Fibroblast of the aortic adventitia (primary cell): Measurements from ENCODE around the gene MRPL41. TPM values are rescaled to one million over a fixed set of nuclear protein-coding genes. Genes with fewer than 3 reads are reported as not detected.

Source experiments
- DNase-seq: peaks from one replicate; pipeline ENCODE4 v3.0.0-alpha.2; 2010; ENCODE audit warnings: low read depth
- H3K4me3 ChIP-seq: 2 replicates; pipeline ENCODE4 v1.5.1; 2011; ENCODE audit warnings: low read depth, mild to moderate bottlenecking, control low read depth, low read length, moderate library complexity
- total RNA-seq: library from RNA; depleted of rRNA; stranded (reverse); fragments of >200 nt; gene quantifications from 2 replicates; pipeline ENCODE4 v1.2.3, GENCODE V29; 2012; ENCODE audit warnings: low replicate concordance
- TF ChIP-seq, protein P1 (sequence below): IDR thresholded peaks from 2 replicates; pipeline ENCODE4 v1.5.1; 2011; ENCODE audit warnings: mild to moderate bottlenecking, low read length, control low read depth, inconsistent platforms; ENCODE audit not compliant: insufficient read depth

MRPL41 gene
- total RNA-seq, 1 donor: 27.7 TPM

- no peak for DNase-seq
- H3K4me3 ChIP-seq: no peak overlapping the region
- TF ChIP-seq, protein P1, sequence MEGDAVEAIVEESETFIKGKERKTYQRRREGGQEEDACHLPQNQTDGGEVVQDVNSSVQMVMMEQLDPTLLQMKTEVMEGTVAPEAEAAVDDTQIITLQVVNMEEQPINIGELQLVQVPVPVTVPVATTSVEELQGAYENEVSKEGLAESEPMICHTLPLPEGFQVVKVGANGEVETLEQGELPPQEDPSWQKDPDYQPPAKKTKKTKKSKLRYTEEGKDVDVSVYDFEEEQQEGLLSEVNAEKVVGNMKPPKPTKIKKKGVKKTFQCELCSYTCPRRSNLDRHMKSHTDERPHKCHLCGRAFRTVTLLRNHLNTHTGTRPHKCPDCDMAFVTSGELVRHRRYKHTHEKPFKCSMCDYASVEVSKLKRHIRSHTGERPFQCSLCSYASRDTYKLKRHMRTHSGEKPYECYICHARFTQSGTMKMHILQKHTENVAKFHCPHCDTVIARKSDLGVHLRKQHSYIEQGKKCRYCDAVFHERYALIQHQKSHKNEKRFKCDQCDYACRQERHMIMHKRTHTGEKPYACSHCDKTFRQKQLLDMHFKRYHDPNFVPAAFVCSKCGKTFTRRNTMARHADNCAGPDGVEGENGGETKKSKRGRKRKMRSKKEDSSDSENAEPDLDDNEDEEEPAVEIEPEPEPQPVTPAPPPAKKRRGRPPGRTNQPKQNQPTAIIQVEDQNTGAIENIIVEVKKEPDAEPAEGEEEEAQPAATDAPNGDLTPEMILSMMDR: no peak
These were observed 29.9 kb downstream of the MRPL41 start for GRCh38 chr9:137581361-137582285.

DNA sequence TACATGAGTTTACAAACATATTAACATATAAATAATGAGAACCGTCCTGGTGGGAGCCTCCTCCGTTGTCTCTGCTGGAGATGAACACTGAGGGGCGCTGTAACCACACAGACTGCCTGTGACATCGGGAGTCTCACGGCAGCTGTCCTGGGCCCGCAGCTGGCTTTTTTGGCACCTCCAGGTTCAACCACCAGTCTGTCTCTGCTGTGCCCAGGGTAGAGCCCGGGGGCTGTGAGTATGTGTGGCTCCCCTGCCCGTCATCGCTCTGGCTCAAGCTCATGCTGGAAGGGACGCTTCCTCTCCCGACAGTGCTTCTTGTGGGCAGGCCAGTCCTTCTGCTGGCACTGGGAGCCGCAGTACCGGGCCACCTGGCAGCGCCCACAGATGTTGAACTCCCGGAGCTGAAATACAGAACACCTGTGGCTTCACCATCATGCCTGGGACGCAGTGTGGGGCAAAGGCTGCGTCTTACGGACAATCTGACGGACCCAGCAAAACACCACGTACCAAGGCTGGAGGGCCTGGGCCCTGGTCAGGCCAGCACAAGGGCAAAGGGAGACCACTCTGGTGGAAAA lies 30.7 kb downstream of the MRPL41 start:
- TF ChIP-seq, protein P1: peak; percentile 16
- no peak for DNase-seq

GRCh38 chr9:137583347-137583746 lies 31.7 kb downstream of the MRPL41 start:
- TF ChIP-seq, protein P1: no peak
- DNase-seq: no peak
- no peak overlapping the region for H3K4me3 ChIP-seq

More for the DNA sequence above, 30.7 kb downstream of the MRPL41 start:
- H3K4me3 ChIP-seq: no peak overlapping the region

GRCh38 chr9:137583957-137584356 lies 32.3 kb downstream of the MRPL41 start:
- TF ChIP-seq, protein P1: no peak
- no peak for DNase-seq
- H3K4me3 ChIP-seq: no peak overlapping the region

DNA sequence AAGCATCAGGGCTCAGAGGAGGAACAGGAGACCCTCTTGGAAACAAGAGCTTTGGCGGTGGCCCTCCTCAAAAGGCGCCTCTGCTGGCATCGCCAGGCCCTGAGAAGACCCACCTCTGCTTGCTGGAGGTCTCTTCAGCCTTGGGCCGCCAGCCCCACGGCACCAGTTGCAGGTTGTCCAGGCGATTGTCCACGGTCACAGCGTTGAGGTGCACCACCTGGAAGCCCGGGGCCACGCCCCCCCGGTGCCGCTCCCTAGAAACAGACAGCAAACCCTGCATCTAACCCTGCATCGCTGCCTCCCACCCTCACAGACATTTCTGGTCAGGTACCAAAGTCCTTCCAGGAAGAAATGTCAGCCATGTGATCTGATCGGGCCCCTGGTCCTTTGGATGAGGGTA lies 35.2 kb downstream of the MRPL41 start:
- no peak for DNase-seq
- TF ChIP-seq, protein P1: no peak
- H3K4me3 ChIP-seq: no peak overlapping the region

DNA sequence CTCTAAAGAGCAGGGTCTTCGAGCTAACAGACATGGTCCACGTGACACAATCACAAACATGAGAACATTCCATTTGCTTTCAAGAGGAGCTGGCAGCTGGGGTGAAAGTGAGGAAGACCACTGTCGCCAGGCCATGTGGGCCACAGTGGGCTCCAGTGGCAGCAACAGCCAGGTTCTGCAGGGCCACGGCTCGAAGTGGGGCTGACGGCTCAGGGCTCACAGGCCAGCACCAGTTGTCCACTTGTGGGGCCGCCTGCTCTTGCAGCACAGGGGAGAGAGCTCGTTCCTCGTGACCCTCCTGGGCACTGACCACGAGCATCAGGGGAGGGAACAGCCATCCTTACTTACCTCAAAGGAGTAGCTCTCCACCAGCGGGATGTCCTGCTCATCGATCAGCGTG lies 36.6 kb downstream of the MRPL41 start:
- no peak overlapping the region for H3K4me3 ChIP-seq
- no peak for DNase-seq
- TF ChIP-seq, protein P1: no peak
